OCI-LY7 (cell line): ENCODE results near the gene HOXD4. TPM values are rescaled to one million over a fixed set of nuclear protein-coding genes. Genes with fewer than 3 reads are reported as not detected.

Experiments used
- BruUV-seq: library from RNA; stranded (reverse); fragments of 400-500 nt; replicated peaks from 2 replicates; lab custom pipeline; 2021; lab: Mats Ljungman, UMichigan
- CTCF ChIA-PET: fragments of 300-600 bp; sonication (Branson Sonifier 250); formaldehyde crosslinking; loops from one replicate; lab custom pipeline; 2022; ENCODE audit warnings: antibody characterized with exemption; ENCODE audit not compliant: unreplicated experiment; lab: Charles Lee
- POLR2A ChIA-PET: fragments of 300-600 bp; sonication (Branson Sonifier 250); formaldehyde crosslinking; loops from one replicate; lab custom pipeline; 2022; ENCODE audit warnings: antibody characterized with exemption; lab: Charles Lee
- DNase-seq: peaks from one replicate; pipeline ENCODE4 v3.0.0-alpha.2; 2015; ENCODE audit warnings: low spot score
- H2AFZ ChIP-seq: fragments of 200-600 bp; sonication (generic), shearing (Covaris generic); 2 replicates; pipeline ENCODE4 v1.6.1; 2014; ENCODE audit warnings: mild to moderate bottlenecking, antibody characterized with exemption, low read length, moderate library complexity
- H3K27ac ChIP-seq: fragments of 200-600 bp; sonication (generic); 2 replicates; pipeline ENCODE4 v1.5.1; 2014; ENCODE audit warnings: mixed run types, low read depth, mild to moderate bottlenecking, moderate library complexity, low read length, inconsistent platforms; ENCODE audit not compliant: poor library complexity, severe bottlenecking
- H3K36me3 ChIP-seq: fragments of 200-600 bp; sonication (generic); 2 replicates; pipeline ENCODE4 v1.6.1; 2014; ENCODE audit warnings: mild to moderate bottlenecking, antibody characterized with exemption, low read length, moderate library complexity, mixed read lengths; ENCODE audit not compliant: insufficient read depth
- H3K4me1 ChIP-seq: fragments of 200-600 bp; sonication (generic); 2 replicates; pipeline ENCODE4 v1.5.1; 2014; ENCODE audit warnings: mild to moderate bottlenecking, low read length; ENCODE audit not compliant: insufficient read depth, poor library complexity, severe bottlenecking
- H3K4me2 ChIP-seq: fragments of 200-600 bp; sonication (generic); 2 replicates; pipeline ENCODE4 v1.6.1; 2014; ENCODE audit warnings: mild to moderate bottlenecking, low read length
- H3K4me3 ChIP-seq: fragments of 200-600 bp; sonication (generic); 2 replicates; pipeline ENCODE4 v1.5.1; 2014; ENCODE audit warnings: mild to moderate bottlenecking, low read depth, low read length; ENCODE audit not compliant: poor library complexity, severe bottlenecking
- H3K79me2 ChIP-seq: fragments of 200-600 bp; sonication (generic); 2 replicates; pipeline ENCODE4 v1.6.1; 2016; ENCODE audit warnings: low read depth, mild to moderate bottlenecking, low read length, moderate library complexity, mixed read lengths; ENCODE audit not compliant: insufficient read depth
- H3K9me2 ChIP-seq: fragments of 200-600 bp; sonication (generic); 2 replicates; pipeline ENCODE4 v1.6.1; 2016; ENCODE audit warnings: mild to moderate bottlenecking, low read length, mixed read lengths; ENCODE audit not compliant: insufficient read depth
- H3K9me3 ChIP-seq: fragments of 200-600 bp; sonication (generic); 2 replicates; pipeline ENCODE4 v1.6.1; 2014; ENCODE audit warnings: mild to moderate bottlenecking, mixed run types, low read length, mixed read lengths
- H4K20me1 ChIP-seq: fragments of 200-600 bp; sonication (generic); 2 replicates; pipeline ENCODE4 v1.6.1; 2014; ENCODE audit warnings: mild to moderate bottlenecking, antibody characterized with exemption, low read length, moderate library complexity, mixed read lengths; ENCODE audit not compliant: insufficient read depth
- EZH2phosphoT487 ChIP-seq: fragments of 200-600 bp; sonication (generic); IDR thresholded peaks from 2 replicates; pipeline ENCODE4 v1.6.1; 2018; ENCODE audit warnings: low read depth, borderline replicate concordance, mild to moderate bottlenecking, mixed run types, antibody characterized with exemption, low read length, moderate library complexity, mixed read lengths
- intact Hi-C: fragments of 100-400 bp; cut with micrococcal nuclease; formaldehyde crosslinking; loops from one replicate; pipeline ENCODE4 v1.10.0; 2022; ENCODE audit not compliant: unreplicated experiment
- total RNA-seq, 2 experiments: library from RNA; depleted of rRNA in 1 of 2; stranded (reverse); fragments of >200 nt in 1 of 2; shearing (Covaris generic) in 1 of 2; gene quantifications; 2 replicates each; pipeline ENCODE4 v1.2.3, GENCODE V29; 2014 to 2022
- TF ChIP-seq, protein P1 (sequence below): fragments of 200-600 bp; sonication (generic); conservative IDR thresholded peaks from 2 replicates; pipeline ENCODE4 v1.5.1; 2014; ENCODE audit warnings: mild to moderate bottlenecking, antibody characterized with exemption, low read length, moderate library complexity, mixed read lengths

HOXD4 gene
- total RNA-seq, 2 experiments from 2014 or later, result not detected

DNA sequence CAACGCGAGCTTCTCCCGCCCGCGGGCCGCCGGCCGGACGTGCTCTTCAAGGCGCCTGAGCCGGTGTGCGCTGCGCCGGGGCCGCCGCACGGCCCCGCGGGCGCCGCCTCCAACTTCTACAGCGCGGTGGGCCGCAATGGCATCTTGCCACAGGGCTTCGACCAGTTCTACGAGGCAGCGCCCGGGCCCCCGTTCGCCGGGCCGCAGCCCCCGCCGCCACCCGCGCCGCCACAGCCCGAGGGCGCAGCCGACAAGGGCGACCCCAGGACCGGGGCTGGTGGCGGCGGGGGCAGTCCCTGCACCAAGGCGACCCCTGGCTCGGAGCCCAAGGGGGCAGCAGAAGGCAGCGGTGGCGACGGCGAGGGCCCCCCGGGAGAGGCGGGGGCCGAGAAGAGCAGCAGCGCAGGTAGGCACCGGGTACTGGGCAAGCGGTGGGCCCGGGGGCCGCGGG is 43.6 kb upstream of the HOXD4 start:
- H3K9me3 ChIP-seq, result no peaks in the 10 kb centered on the region
- ChIA-PET POLR2A (no interaction called here), CTCF (no interaction called here)
- no peak for TF ChIP-seq EZH2phosphoT487
- TF ChIP-seq, protein P1, sequence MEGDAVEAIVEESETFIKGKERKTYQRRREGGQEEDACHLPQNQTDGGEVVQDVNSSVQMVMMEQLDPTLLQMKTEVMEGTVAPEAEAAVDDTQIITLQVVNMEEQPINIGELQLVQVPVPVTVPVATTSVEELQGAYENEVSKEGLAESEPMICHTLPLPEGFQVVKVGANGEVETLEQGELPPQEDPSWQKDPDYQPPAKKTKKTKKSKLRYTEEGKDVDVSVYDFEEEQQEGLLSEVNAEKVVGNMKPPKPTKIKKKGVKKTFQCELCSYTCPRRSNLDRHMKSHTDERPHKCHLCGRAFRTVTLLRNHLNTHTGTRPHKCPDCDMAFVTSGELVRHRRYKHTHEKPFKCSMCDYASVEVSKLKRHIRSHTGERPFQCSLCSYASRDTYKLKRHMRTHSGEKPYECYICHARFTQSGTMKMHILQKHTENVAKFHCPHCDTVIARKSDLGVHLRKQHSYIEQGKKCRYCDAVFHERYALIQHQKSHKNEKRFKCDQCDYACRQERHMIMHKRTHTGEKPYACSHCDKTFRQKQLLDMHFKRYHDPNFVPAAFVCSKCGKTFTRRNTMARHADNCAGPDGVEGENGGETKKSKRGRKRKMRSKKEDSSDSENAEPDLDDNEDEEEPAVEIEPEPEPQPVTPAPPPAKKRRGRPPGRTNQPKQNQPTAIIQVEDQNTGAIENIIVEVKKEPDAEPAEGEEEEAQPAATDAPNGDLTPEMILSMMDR, result no peak
- H3K79me2 ChIP-seq, result no peaks in the 10 kb centered on the region
- H3K9me2 ChIP-seq, result no peaks in the 10 kb centered on the region
- H3K4me3 ChIP-seq, result no peak overlapping the region
- BruUV-seq, result no TSS peak
- intact Hi-C loops, result no loop called here
- H3K36me3 ChIP-seq, result no peaks in the 10 kb centered on the region
- no peak overlapping the region for H3K4me2 ChIP-seq
- DNase-seq, result no peak
- H2AFZ ChIP-seq, result no peak overlapping the region
- H4K20me1 ChIP-seq, result no peaks in the 10 kb centered on the region
- H3K4me1 ChIP-seq, result no peaks in the 10 kb centered on the region
- no peak overlapping the region for H3K27ac ChIP-seq

DNA sequence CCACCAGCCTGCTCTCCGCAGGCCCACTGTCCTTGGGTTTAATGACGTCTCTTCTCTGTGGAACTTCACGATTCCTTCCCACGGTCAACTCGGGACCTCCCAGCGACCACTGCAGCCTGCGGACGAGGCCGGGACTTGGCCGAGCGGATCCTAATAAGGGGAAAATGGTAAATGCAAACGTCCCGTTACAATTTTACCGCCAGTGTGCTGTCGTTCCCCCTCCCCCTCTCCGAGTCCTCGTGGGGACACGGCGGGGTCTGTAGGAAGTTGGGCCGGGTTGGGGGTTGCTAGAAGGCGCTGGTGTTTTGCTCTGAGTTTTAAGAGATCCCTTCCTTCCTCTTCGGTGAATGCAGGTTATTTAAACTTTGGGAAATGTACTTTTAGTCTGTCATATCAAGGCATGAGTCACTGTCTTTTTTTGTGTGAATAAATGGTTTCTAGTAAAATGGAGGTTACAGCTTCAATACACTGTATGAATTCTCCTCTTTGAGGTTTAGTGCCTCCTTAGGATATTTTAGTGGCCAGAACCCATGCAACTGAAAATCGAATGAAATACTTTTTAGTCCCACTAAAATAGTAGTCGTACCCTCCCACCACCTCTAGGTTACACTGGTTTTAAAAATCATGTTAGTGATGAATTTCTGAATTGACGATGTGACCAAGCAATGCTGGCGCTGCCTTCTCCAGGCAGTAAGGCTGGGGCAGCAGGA is 42.0 kb upstream of the HOXD4 start:
- H3K27ac ChIP-seq, result no peak overlapping the region
- TF ChIP-seq, protein P1, result no peak
- TF ChIP-seq EZH2phosphoT487, result no peak
- CTCF ChIA-PET, result interaction anchor here (0.5 kb wide), 1 partner anchor 12 kb away, joined by 3 read pairs; no protein-coding TSS in a partner anchor
- no peak overlapping the region for H3K4me2 ChIP-seq
- H3K4me1 ChIP-seq, result no peaks in the 10 kb centered on the region
- intact Hi-C loops, result no loop called here
- H3K79me2 ChIP-seq, result no peaks in the 10 kb centered on the region
- no peak overlapping the region for H2AFZ ChIP-seq
- no peak for DNase-seq
- no TSS peak for BruUV-seq
- no peaks in the 10 kb centered on the region for H3K36me3 ChIP-seq
- H3K4me3 ChIP-seq, result no peak overlapping the region
- no peaks in the 10 kb centered on the region for H3K9me2 ChIP-seq
- POLR2A ChIA-PET, result no interaction called here
- H3K9me3 ChIP-seq, result no peaks in the 10 kb centered on the region
- H4K20me1 ChIP-seq, result no peaks in the 10 kb centered on the region

DNA sequence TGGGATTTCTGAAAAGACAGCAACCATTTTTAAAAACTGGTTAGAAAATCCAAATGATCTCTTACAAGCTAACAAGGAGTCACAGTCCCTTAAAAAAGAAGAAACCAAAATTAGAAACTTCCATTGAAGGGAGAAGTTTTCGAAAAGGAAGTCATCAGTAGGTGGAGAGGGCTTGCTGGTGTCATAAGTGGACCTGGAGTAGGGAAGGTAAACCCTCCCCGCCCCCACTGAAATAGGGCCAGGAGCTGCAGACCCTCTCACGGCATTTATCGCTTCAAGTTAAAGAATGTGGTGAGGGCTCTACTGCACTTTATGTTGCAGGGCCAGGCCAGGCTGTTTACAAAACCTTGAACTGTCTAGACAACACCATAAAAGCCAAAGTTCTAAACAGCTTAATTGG is 41.4 kb upstream of the HOXD4 start:
- DNase-seq, result no peak
- no peaks in the 10 kb centered on the region for H3K4me1 ChIP-seq
- TF ChIP-seq EZH2phosphoT487, result no peak
- TF ChIP-seq, protein P1, result no peak

More for the DNA sequence above, 41.4 kb upstream of the HOXD4 start:
- no peak overlapping the region for H2AFZ ChIP-seq
- POLR2A ChIA-PET, result interaction anchor here (0.6 kb wide), 2 partner anchors 701 to 803 kb away, joined by 3 read pairs; no protein-coding TSS in a partner anchor
- intact Hi-C loops, result no loop called here
- no TSS peak for BruUV-seq
- no peaks in the 10 kb centered on the region for H3K36me3 ChIP-seq
- no peak overlapping the region for H3K4me2 ChIP-seq
- no peaks in the 10 kb centered on the region for H4K20me1 ChIP-seq
- no peak overlapping the region for H3K27ac ChIP-seq
- H3K4me3 ChIP-seq, result no peak overlapping the region
- CTCF ChIA-PET, result no interaction called here
- H3K9me2 ChIP-seq, result no peaks in the 10 kb centered on the region
- H3K9me3 ChIP-seq, result no peaks in the 10 kb centered on the region
- H3K79me2 ChIP-seq, result no peaks in the 10 kb centered on the region
